Fibroblast of lung (primary cell): ENCODE results near the gene NUB1. TPM values are rescaled to one million over a fixed set of nuclear protein-coding genes. Genes with fewer than 3 reads are reported as not detected.

ENCODE experiments used
- DNase-seq, 2 donors: peaks; one replicate each; pipeline versions ENCODE4 v3.0.0 to v3.0.0-alpha.2; 2010; ENCODE audit warnings: low read depth in 2 of 2
- H2AFZ ChIP-seq: 2 replicates; pipeline ENCODE4 v1.5.1; 2012; ENCODE audit warnings: low read length, control low read depth, inconsistent platforms
- H3K27ac ChIP-seq: 2 replicates; pipeline ENCODE4 v1.5.1; 2011; ENCODE audit warnings: low read length, control low read depth; ENCODE audit not compliant: insufficient read depth
- H3K27me3 ChIP-seq: 2 replicates; pipeline ENCODE4 v1.5.1; 2011; ENCODE audit warnings: mild to moderate bottlenecking, low read length; ENCODE audit not compliant: control insufficient read depth, insufficient read depth
- H3K36me3 ChIP-seq: 2 replicates; pipeline ENCODE4 v1.5.1; 2011; ENCODE audit warnings: low read length; ENCODE audit not compliant: control insufficient read depth, insufficient read depth
- H3K4me1 ChIP-seq: 2 replicates; pipeline ENCODE4 v1.5.1; 2011; ENCODE audit warnings: low read length; ENCODE audit not compliant: control insufficient read depth, insufficient read depth; ENCODE audit errors: extremely low read depth
- H3K4me2 ChIP-seq: 2 replicates; pipeline ENCODE4 v1.5.1; 2011; ENCODE audit warnings: low read length, control low read depth; ENCODE audit not compliant: insufficient read depth; ENCODE audit errors: extremely low read depth
- H3K4me3 ChIP-seq, 4 experiments: fragments of 200-600 bp in 1 of 4; sonication (generic) in 1 of 4; replicated peaks in 1 of 4; 2 replicates each; pipeline ENCODE4 v1.5.1; 2011 to 2016; ENCODE audit warnings: low read length in 4 of 4, low read depth in 3 of 4, mild to moderate bottlenecking in 3 of 4, control low read depth in 2 of 4, inconsistent platforms in 1 of 4, mixed read lengths in 1 of 4; ENCODE audit not compliant: insufficient read depth in 1 of 4; ENCODE audit errors: control extremely low read depth in 1 of 4
- H3K79me2 ChIP-seq: 2 replicates; pipeline ENCODE4 v1.5.1; 2012; ENCODE audit warnings: mild to moderate bottlenecking, low read length, inconsistent platforms; ENCODE audit not compliant: control insufficient read depth, insufficient read depth
- H3K9ac ChIP-seq: 2 replicates; pipeline ENCODE4 v1.5.1; 2011; ENCODE audit warnings: mild to moderate bottlenecking, low read length, control low read depth; ENCODE audit not compliant: insufficient read depth
- H3K9me3 ChIP-seq: 2 replicates; pipeline ENCODE4 v1.5.1; 2012; ENCODE audit warnings: low read depth, low read length; ENCODE audit not compliant: control insufficient read depth, insufficient read depth
- H4K20me1 ChIP-seq: 2 replicates; pipeline ENCODE4 v1.5.1; 2011; ENCODE audit warnings: low read length; ENCODE audit not compliant: control insufficient read depth, insufficient read depth; ENCODE audit errors: extremely low read depth
- CTCF ChIP-seq, 2 donors: IDR thresholded peaks in 1 of 2; conservative IDR thresholded peaks in 1 of 2; 1 replicate in 1 of 2; 2 replicates in 1 of 2; pipeline ENCODE4 v1.5.1; 2011 to 2012; ENCODE audit warnings: low read length in 2 of 2, control low read depth in 1 of 2, inconsistent platforms in 1 of 2, low read depth in 1 of 2, mild to moderate bottlenecking in 1 of 2
- EZH2 ChIP-seq: IDR thresholded peaks from 2 replicates; pipeline ENCODE4 v1.5.1; 2012; ENCODE audit warnings: low read length, control low read depth, mild to moderate bottlenecking; ENCODE audit errors: missing control alignments
- polyA plus RNA-seq, 2 donors: library from polyadenylated mRNA; depleted of rRNA in 1 of 2; stranded (reverse) in 1 of 2; unstranded in 1 of 2; fragments of >200 nt; gene quantifications; 2 replicates each; pipeline ENCODE4 v1.2.1, GENCODE V29; 2011 to 2012; ENCODE audit warnings: missing spikeins in 1 of 2
- total RNA-seq: library from RNA; depleted of rRNA; stranded (reverse); fragments of >200 nt; gene quantifications from 2 replicates; pipeline ENCODE4 v1.2.1, GENCODE V29; 2014

Gene NUB1
- total and polyA plus RNA-seq, 2 donors (not counting 1 experiment from before 2014, with no cell fraction given), result 44.4 to 77.7 TPM

DNA sequence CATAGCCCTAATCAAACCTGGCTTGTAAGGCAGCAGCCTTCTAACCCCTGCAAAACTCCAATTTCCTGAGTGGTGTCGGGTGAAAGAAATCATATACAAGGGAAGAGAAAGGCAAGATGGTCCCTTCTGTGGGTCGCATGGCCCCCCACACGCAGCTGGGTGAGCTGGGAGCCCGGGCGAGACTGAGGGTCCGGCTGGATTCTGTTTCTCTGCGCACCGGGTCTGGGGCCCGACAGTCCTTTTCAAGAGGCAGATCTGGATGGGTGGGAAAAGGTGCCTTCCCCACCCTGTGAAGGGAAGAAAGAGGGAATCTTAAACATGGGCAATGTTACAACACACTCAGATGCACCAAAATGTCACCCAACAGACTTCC, 49.7 kb downstream of the NUB1 start:
- H3K9me3 ChIP-seq, result no peaks in the 10 kb centered on the region
- no peak for TF ChIP-seq EZH2
- TF ChIP-seq CTCF (conservative IDR thresholded peaks at IDR 0.05 in 1 of 2, IDR thresholded peaks at IDR 0.05 in 1 of 2; ENCODE audit: low read depth in 1 of 2, low read length in 2 of 2), result no peak
- no peaks in the 10 kb centered on the region for H3K36me3 ChIP-seq
- H3K4me2 ChIP-seq, result no peak overlapping the region
- DNase-seq, result no peak
- no peak overlapping the region for H3K9ac ChIP-seq
- no peak overlapping the region for H3K4me3 ChIP-seq
- H3K79me2 ChIP-seq, result no peaks in the 10 kb centered on the region
- H3K27ac ChIP-seq, result no peak overlapping the region
- no peaks in the 10 kb centered on the region for H4K20me1 ChIP-seq
- H2AFZ ChIP-seq, result no peak overlapping the region
- H3K4me1 ChIP-seq, result no peaks in the 10 kb centered on the region
- H3K27me3 ChIP-seq, result peaks cover 7% of the 10 kb centered on the region

DNA sequence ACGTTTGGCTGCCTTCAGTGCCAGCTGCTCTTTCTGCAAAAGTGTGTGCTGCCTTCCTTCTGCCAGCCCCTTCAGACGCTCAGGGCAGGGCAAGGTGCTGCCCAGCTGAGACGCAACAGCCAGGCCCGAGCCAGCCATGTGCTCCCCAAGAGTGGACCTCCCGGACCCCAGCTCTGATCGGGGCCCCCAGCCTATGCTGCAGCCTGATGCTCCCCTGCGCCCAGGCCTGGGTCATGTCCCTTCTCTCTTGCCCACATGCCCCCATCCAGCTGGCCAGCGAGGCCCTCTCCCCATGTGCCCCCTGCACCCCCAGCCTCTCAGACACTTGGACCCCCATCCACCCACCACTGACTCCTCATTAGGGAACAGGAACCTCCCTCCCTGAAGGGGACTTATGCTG, 50.4 kb downstream of the NUB1 start:
- H3K4me1 ChIP-seq, result no peaks in the 10 kb centered on the region
- peaks cover 7% of the 10 kb centered on the region for H3K27me3 ChIP-seq
- no peaks in the 10 kb centered on the region for H4K20me1 ChIP-seq
- H3K4me2 ChIP-seq, result no peak overlapping the region
- TF ChIP-seq EZH2, result no peak
- no peak for TF ChIP-seq CTCF (conservative IDR thresholded peaks at IDR 0.05 in 1 of 2, IDR thresholded peaks at IDR 0.05 in 1 of 2; ENCODE audit: low read depth in 1 of 2, low read length in 2 of 2)
- no peaks in the 10 kb centered on the region for H3K36me3 ChIP-seq
- no peak overlapping the region for H3K4me3 ChIP-seq
- H3K9me3 ChIP-seq, result no peaks in the 10 kb centered on the region
- DNase-seq, result no peak
- H3K9ac ChIP-seq, result no peak overlapping the region
- H3K27ac ChIP-seq, result no peak overlapping the region
- no peak overlapping the region for H2AFZ ChIP-seq
- no peaks in the 10 kb centered on the region for H3K79me2 ChIP-seq

DNA sequence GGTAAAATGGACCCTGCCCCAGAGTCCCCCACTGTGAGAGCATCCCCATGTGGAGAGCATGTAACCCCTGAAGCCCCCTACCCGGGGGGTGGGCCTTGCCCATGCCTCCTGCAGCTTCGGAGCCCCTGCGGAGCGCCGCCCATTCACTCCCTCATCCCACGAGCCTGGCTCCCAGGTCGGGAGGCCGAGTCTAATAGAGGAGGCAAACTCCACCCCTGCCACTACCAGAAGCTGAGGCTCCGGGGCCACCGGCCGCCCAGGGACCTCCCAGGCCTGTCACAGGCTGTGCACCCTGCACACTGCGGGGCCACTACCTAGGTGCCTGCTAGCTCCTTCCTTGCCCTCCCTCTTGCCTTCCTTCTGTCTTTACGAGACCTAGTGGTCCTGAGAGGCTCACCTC, 50.8 kb downstream of the NUB1 start:
- Histone ChIP-seq H3K27me3 (peaks cover 7% of the 10 kb centered on the region), H4K20me1 (no peaks in the 10 kb centered on the region), H3K36me3 (no peaks in the 10 kb centered on the region), H3K79me2 (no peaks in the 10 kb centered on the region), H3K27ac (no peak overlapping the region), H3K9me3 (no peaks in the 10 kb centered on the region), H2AFZ (no peak overlapping the region), H3K4me1 (no peaks in the 10 kb centered on the region), H3K9ac (no peak overlapping the region), H3K4me2 (no peak overlapping the region), H3K4me3 (no peak overlapping the region)
- DNase-seq, result no peak
- TF ChIP-seq CTCF (conservative IDR thresholded peaks at IDR 0.05 in 1 of 2, IDR thresholded peaks at IDR 0.05 in 1 of 2; ENCODE audit: low read depth in 1 of 2, low read length in 2 of 2) (no peak), EZH2 (no peak)
